ENCODE measurements around the gene RPRD1B. TPM values are rescaled to one million over a fixed set of nuclear protein-coding genes. Genes with fewer than 3 reads are reported as not detected.

Gene RPRD1B
- total RNA-seq, 1 donor, result 36.3 TPM

GRCh38 chr20:38112261-38112929, 78.8 kb downstream of the RPRD1B start:
- no peak for DNase-seq (ENCODE audit: low read depth)
- TF ChIP-seq CTCF (IDR thresholded peaks at IDR 0.05; ENCODE audit: insufficient read depth, low read depth, low read length), result no peak
- H3K4me3 ChIP-seq (ENCODE audit: low read depth, low read length), result no peak overlapping the region

- no peak for DNase-seq (ENCODE audit: low read depth)
- no peak overlapping the region for H3K4me3 ChIP-seq (ENCODE audit: low read depth, low read length)
- no peak for TF ChIP-seq CTCF (IDR thresholded peaks at IDR 0.05; ENCODE audit: insufficient read depth, low read depth, low read length)
These were observed 79.4 kb downstream of the RPRD1B start for GRCh38 chr20:38112930-38113294.

GRCh38 chr20:38113401-38114325, 80.1 kb downstream of the RPRD1B start:
- no peak overlapping the region for H3K4me3 ChIP-seq (ENCODE audit: low read depth, low read length)
- DNase-seq (ENCODE audit: low read depth), result peak; percentile 73
- peak; percentile 60 for TF ChIP-seq CTCF (IDR thresholded peaks at IDR 0.05; ENCODE audit: insufficient read depth, low read depth, low read length)

GRCh38 chr20:38114353-38114791, 80.8 kb downstream of the RPRD1B start:
- H3K4me3 ChIP-seq (ENCODE audit: low read depth, low read length), result no peak overlapping the region
- peak; percentile 53 for DNase-seq (ENCODE audit: low read depth)
- no peak for TF ChIP-seq CTCF (IDR thresholded peaks at IDR 0.05; ENCODE audit: insufficient read depth, low read depth, low read length)

- TF ChIP-seq CTCF (IDR thresholded peaks at IDR 0.05; ENCODE audit: insufficient read depth, low read depth, low read length), result peak; percentile 28
These were observed 81.7 kb downstream of the RPRD1B start for GRCh38 chr20:38115205-38115604.

GRCh38 chr20:38115896-38116295, 82.3 kb downstream of the RPRD1B start:
- no peak for DNase-seq (ENCODE audit: low read depth)
- no peak overlapping the region for H3K4me3 ChIP-seq (ENCODE audit: low read depth, low read length)
- no peak for TF ChIP-seq CTCF (IDR thresholded peaks at IDR 0.05; ENCODE audit: insufficient read depth, low read depth, low read length)

More at GRCh38 chr20:38115205-38115604, 81.7 kb downstream of the RPRD1B start:
- DNase-seq (ENCODE audit: low read depth), result no peak
- H3K4me3 ChIP-seq (ENCODE audit: low read depth, low read length), result no peak overlapping the region
